GM21737 (cell line): ENCODE measurements around the gene ZNF441.
"Not testable (repeated sequence)": the region's sequence is repeated elsewhere in the genome, so short reads cannot be mapped to it uniquely, and the experiment has no call there.

ENCODE experiments used
- ATAC-seq: cut with Tn5 transposase; IDR thresholded peaks from one replicate; pipeline ENCODE4 v1.9.1; 2021; ENCODE audit warnings: mild to moderate bottlenecking, moderate library complexity; ENCODE audit not compliant: unreplicated experiment

Gene ZNF441

DNA sequence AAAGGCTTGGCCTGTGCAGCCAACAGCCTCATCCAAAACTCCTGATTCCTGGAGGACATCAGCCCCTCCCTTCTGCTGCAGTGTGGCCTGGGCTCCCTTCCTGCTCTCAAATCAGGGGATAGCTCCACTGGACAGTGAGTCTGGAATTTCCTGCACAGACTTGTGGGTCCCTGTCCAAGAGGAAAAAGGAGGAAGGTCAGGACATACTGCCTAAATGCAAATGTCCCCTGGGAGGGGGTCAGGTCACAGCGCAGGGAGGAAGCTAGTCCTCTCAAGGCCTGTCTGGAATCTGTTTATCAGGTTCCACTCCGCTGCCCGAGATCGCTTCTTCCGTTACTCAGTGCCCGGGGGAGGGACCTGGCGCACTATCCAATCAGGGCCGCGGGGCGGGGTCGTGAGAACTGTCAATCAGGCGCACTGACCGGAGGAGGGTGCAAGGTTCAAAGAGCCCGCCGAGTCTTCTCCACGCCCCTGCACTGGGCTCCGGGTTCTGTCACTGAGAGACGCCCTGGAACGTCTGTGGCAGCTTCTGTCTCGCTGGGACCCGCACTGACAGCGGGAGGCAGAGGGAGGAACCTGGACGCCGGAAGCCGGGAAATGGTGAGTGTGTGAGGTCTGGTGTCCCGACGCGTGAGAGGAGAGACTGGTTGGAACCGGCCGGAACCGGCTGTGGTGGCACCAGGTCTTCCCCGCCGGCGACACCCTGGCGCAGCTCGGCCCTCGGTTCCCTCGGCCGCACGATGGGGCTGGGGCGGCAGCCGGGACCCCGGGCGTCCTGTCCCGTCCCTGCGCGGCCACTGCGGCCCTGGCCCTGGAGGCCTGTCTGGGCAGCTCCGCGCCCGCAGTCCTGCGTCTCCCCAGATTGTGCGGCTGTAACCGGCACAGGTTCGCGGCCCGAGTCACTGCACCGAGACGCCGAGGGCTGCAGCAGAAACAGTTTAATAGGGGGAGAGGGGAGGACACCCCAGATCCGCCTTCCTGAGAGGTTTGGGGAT, at the start of gene ZNF441:
ZNF441 (plus strand) TSS at position 404 of the 995 bp plus-strand sequence; CDS start at position 598, 194 bp downstream.
- ATAC-seq: peak; percentile 90

DNA sequence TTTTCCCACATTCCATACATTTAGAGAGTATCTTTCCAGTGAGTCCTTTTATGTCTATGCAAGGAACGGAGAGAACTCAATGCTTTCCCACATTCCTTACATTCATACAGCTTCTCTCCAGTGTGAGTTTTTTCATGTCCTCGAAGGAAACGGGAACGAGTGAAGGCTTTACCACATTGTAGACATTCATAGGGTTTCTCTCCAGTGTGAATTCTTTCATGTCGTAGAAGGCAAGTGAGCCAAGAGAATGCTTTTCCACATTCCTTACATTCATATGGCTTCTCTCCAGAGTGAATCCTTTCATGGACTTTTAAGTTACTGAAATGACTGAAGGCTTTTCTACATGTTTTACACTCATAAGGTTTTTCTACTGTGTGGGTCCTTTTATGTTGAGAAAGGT, 45.1 kb upstream of the ZNF441 start:
- no peak for ATAC-seq

DNA sequence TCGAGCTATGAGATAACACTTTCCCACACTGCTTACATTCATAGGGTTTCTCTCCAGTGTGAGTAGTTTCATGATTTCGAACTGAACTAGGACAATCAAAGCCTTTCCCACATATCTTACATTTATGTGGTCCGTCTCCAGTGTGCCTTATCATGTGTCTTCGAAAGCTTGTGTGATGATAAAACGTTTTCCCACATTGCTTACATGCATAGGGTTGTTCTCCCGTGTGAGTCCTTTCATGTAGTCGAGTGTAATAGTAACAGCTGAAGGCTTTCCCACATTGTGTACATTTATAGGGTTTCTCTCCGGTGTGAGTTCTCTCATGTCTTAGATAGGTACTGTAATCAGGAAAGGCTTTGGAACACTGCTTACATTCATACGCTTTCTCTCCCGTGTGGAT, 44.4 kb upstream of the ZNF441 start:
- no peak for ATAC-seq

DNA sequence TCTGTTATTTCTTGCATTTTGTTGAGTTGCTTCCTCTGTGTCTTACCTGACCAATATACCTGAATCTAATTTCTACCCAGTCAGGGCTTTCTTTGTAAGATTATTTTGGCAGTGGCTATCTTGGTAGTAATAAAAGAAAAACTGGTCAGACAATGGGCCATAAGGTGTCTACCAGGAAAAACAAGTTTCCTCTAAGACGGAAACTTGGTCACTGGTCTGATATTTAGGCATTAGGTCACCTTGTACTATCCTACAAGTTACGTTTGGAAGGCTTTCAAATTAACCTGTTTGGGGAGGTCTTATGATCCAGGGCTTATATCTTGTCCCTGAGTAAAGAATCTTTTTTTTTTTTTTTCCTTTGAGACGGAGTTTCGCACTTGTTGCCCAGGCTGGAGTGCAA, 37.2 kb upstream of the ZNF441 start:
- no peak for ATAC-seq

DNA sequence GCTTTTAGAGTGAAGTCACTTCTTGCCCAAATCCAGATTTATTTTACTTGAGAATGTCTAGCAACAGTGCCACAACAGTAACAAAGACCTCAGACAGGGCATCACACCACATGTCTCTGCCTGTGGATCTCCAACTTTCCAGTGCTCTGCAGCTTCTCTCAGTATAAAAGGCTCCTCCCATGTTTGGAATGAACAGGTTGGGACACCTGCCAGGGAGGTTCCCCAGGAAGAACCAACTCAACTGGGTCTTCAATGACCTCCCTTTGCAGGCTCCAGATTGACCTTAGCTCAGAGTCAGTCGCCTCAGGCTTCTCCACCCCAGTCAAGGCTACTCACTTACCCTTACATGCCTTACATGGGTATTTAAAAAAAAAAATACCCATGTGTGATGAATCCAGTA, 31.4 kb upstream of the ZNF441 start:
- no peak for ATAC-seq

DNA sequence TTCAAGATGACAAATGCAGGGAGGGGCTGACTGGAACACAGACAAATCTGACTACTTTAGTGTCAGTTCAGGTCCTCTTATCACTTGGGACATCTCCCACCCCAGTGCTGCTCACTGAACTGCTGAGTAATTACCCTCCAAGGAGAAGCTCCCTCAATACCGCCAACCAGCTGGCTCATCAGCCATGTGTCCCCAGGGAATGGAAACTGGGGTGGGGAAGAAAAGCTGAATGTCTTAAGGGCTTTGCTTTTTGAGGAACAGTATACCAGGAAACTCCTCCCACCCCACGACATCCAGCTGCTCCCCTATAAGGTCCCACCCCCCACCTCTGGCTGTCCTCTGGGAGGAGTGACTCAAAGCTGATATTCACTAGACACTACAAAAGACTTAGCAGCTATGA, 30.1 kb upstream of the ZNF441 start:
- ATAC-seq: no peak

DNA sequence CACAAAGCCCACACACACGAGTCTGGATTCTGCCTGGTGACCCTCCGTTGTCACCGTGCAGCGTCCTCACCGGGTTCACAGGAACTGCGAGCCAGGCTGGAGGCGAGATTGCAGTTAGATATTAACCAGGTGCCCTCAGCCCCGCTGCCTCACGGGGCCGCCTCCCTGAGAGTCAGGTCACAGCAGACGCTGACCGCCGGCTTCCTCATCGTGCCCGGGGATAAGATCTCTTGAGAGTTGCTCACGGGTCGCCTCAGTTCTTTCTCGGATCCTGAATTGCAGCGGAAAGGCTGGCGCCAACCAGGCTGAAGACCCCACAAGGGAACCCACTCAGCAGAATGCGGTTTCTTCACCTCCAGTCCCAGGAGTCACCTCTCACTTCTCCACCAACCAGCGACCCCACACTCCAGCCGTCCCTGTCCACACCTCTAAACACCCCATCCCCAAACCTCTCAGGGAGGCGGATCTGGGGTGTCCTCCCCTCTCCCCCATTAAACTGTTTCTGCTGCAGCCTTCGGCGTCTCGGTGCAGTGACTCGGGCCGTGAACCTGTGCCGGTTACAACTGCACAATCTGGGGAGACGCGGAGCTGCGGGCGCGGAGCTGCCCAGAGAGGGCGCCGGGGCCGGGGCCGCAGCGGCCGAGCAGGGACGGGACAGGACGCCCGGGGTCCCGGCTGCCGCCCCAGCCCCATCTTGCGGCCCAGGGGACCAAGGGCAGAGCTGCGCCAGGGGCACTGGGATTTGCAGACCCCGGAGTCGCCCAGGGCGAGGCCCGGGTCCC, 28.6 kb upstream of the ZNF441 start:
- peak; percentile 36 for ATAC-seq

DNA sequence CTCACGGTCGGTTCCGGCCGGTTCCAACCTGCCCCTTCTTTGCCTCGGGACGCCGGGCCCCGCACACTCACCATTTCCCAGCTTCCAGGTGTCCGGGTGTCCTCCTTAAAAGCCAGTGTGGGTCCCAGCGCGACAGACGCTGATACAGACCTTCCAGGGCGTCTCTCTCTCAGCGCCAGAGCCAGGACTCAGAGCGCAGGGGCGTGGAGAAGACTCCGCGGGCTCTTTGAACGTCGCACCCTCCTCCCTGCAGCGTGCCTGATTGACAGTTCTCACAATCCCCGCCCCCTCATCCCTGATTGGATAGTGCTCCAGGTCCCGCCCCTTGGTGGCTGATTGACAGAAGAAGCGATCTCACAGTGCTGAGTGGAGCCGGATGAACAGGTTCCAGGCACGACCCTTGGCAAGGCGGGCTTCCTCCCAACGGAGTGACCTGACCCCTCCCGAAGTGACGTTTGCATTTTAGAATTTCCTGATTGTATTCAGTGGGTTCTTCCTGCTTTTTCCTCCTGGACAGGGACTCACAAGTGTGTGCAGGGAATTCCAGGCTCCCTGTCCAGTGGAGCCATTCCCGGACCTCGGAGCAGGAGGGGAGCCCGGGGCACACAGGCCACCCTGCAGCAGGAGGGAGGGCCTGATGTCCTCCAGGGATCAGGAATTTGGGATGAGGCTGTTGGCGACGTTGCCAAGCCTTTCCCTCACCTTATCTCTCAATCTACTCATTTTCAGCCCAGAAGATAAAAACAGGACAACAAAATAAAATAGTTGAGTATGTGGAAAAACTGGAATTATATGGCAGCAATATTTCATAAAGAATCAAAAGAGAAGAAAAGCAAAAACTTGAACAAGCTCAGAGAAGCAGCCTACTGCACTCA, 27.8 kb upstream of the ZNF441 start, which contains the start of gene ZNF823:
ZNF823 (minus strand) TSS at position 201 of the 875 bp plus-strand sequence; CDS start at position 74, 127 bp downstream.
- peak; percentile 87 for ATAC-seq

DNA sequence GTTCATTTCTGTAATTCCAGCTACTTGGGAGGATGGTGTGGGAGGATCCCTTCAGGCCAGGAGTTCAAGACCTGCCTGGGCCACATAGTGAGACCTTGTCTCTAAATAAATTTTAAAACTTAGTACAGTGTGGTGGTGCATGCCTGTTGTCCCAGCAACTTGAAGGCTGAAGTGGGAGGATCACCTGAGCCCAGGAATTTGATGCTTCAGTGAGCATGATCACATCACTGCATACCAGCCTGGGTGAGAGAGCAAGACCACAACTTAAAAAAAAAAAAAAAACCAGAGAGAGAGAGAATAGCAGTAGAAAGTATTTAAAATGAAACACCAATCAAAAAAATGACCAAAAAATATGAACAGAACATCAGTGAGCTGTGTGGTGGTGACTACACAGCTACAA, 20.9 kb upstream of the ZNF441 start:
- no peak for ATAC-seq

DNA sequence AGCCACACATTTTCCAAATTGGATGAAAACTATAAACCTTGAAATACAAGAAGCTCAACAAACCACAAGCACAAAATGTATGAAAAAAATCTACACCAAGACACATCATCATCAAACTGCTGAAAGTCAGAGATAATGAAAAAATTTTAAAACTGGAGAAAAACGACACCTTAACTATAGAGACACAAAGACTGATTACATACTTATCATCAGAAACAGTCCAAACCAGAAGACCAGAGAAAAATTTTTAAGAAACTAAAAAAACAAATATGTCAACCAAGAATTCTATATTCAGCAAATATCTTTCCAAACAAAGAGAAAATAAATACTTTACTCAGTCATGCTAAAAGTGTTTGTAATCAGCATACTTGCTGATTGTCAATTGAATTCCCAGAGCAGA, 19.5 kb upstream of the ZNF441 start:
- ATAC-seq: no peak

DNA sequence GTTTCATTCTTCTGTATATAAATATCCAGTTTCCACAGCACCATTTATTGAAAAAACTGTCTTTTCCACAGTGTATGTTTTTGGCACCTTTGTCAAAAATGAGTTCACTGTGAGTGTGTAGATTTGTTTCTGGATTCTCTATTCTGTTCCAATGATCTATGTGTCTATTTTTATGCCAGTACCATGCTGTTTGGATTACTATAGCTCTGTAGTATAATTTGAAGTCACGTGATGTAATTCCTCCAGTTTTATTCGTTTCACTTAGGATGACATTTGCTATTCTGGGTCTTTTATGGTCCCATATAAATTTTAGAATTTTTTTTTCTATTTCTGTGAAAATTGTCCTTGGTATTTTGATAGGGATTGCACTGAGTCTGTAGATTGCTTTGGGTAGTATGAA, 17.0 kb upstream of the ZNF441 start:
- no peak for ATAC-seq

DNA sequence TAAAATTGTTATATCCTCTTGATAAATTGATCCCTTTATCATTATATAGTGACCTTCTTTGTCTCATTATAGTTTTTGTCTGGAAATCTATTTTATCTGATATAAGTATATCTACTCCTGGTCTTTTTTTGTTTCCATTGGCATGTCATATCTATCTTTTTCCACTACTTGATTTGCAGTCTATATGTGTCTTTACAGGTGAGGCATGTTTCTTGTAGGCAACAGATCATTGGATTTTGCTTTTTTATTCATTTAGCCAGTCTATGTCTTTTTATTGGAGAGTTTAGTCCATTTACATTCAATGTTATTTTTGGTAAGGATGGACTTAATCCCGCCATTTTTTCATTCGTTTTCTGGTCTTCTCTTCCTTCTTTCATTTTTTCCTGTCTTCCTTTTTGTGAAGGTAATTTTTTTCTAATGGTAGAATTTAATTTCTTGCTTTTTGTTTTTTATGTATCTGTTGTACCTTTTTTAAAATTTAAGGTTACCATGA, 14.5 kb upstream of the ZNF441 start:
- ATAC-seq: no peak

DNA sequence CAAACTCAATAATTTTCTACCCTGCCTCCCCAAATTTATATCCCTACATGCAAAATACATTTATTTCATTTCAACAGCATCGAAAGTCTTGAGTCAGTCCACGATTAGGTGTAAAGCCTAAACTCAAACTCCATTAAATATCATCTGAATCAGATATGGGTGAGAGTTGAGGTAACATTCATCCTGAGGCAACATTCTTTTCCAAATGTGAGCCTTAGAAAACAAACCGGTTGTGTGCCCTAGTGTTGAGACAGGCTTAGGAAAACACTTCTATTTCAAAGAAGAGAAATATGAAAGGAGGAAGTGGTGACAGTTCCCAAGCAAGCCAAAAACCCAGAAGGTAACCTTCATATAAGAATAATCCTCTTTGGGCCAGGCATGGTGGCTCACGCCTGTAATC, 12.1 kb upstream of the ZNF441 start:
- ATAC-seq: no peak

DNA sequence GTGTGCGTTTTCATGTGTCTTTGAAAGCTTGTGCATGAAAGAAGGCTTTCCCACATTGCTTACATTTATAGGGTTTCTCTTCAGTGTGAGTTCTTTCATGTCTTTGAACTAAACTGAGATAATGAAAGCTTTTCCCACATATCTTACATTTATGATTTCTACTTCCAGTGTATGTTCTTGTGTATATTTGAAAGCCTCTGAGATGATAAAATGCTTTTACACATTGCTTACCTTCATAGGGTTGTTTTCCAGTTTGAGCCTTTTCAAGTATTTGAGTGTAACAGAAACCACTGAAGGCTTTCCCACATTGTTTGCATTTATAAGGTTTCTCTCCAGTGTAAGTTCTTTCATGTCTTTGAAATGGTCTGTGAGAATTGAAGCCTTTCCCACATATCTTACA, 9.8 kb upstream of the ZNF441 start:
- ATAC-seq: no peak

DNA sequence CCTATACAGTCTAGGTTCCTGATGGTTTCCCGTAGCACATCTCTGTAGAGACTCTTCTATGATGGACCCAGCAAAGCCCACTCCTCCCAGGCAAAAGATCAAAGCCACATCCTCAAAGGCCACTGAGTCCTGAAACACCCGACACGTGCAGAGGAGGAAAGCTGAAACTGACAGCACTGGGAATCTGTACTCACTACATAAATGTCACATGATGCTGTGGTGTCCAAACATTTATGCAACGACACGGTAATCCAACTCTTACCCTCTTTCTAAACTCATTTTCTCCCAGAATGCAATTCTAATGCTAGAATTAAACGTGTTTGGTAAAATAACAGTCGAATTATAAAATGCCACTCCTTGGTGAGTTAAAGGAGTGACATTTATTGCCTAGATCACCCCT, 7.0 kb upstream of the ZNF441 start:
- no peak for ATAC-seq

DNA sequence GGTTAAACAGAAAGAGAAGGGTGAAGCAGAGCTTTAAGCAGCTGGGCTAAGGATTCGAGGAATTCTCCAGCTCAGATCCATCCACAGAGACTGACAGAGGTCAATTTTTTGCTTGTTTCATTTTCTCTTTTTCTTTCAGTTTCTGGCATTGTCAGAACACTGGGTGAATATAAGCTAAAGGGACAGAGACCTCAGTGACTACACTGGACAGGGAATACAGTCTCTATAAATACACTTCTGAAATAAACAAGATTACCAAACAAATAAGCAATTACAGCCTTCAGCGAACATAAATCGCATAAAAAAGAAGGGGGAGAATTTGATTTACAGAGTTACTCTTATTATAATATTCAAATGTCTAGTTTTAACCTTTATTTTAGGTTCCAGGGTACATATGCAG, 3.7 kb upstream of the ZNF441 start:
- no peak for ATAC-seq

DNA sequence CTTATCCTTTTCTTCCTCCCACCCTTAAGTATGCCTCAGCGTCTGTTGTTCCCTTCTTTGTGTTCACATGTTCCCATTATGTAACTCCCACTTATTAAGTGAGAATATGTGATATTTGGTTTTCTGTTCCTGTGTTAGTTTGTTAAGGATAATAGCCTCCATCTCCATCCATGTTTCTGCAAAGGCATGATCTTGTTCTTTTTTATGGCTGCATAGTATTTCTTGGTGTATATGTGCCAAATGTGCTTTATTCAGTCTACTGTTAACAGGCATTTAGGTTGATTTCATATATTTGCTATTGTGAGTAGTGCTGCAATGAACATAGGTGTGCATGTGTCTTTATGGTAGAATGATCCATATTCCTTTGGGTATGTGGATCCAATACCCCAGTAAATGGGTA, 3.2 kb upstream of the ZNF441 start:
- no peak for ATAC-seq

DNA sequence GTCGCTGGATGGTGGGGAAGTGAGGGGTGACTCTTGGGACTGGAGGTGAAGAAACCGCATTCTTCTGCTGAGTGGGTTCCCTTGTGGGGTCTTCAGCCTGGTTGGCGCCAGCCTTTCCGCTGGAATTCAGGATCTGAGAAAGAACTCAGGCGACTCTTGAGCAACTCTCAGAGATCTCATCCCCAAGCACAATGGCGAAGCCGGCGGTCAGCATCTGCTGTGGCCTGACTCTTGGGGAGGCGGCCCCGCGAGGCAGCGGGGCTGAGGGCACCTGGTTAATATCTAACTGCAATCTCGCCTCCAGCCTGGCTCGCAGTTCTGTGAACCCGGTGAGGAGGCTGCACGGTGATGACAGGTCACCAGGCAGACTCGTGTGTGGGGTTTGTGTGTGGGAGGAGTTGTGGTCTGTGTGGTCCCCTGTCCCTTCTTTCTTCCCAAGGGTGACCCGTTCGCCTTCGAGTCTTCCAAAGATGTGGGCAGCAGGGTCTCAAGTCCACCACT, 883 bp downstream of the ZNF441 start:
- ATAC-seq: no peak

DNA sequence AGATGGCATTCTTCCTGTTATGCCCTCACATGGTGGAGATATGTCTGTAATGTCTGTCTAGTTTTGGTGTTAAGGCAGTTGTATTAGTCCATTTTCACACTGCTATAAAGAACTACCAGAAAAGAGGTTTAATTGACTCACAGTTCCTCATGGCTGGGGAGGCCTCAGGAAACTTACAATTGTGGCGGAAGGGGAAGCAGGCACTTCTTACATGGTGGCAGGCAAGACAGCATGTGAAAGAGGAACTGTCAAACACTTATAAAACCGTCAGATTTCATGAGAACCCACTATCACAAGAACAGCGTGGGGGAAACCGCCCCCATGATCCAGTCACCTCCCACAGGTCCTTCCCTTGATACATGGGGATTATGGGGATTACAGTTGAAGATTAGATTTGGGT, 3.2 kb downstream of the ZNF441 start:
- no peak for ATAC-seq

DNA sequence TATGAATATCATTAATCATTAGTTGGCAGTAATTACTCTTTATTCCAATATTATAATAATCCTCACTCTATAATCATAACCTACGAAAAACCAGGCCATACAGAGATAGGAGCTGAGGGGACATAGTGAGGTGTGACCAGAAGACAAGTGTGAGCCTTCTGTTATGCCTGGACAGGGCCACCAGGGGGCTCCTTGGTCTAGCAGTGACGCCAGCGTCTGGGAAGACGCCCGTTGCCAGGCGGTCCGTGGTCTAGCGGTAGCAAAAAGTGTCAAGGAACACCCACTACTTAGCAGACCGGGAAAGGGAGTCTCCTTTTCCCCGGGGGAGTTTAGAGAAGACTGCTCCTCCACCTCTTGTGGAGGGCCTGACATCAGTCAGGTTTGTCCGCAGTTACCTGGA, 4.7 kb downstream of the ZNF441 start:
- ATAC-seq: not testable (repeated sequence)
